GM12864 (cell line): ENCODE results near the gene APC2.

Source experiments
- DNase-seq: peaks from one replicate; pipeline ENCODE4 v3.0.0-alpha.2; 2011; ENCODE audit warnings: low read depth
- H3K4me3 ChIP-seq: 2 replicates; pipeline ENCODE4 v1.5.1; 2011; ENCODE audit warnings: mild to moderate bottlenecking, low read depth, low read length, control low read depth
- CTCF ChIP-seq: IDR thresholded peaks from 2 replicates; pipeline ENCODE4 v1.5.1; 2011; ENCODE audit warnings: low read depth, mild to moderate bottlenecking, moderate library complexity, low read length, control low read depth, inconsistent platforms; ENCODE audit errors: missing control alignments

APC2 gene

GRCh38 chr19:1465191-1466016 is 15.5 kb downstream of the APC2 start:
- peak; percentile 48 for TF ChIP-seq CTCF
- DNase-seq, result no peak
- no peak overlapping the region for H3K4me3 ChIP-seq

GRCh38 chr19:1466018-1466460 is 16.1 kb downstream of the APC2 start:
- H3K4me3 ChIP-seq, result no peak overlapping the region
- no peak for DNase-seq
- TF ChIP-seq CTCF, result no peak

GRCh38 chr19:1466461-1467214 is 16.7 kb downstream of the APC2 start:
- no peak for TF ChIP-seq CTCF
- H3K4me3 ChIP-seq, result no peak overlapping the region
- DNase-seq, result no peak

GRCh38 chr19:1467215-1467489 is 17.2 kb downstream of the APC2 start:
- TF ChIP-seq CTCF, result no peak
- H3K4me3 ChIP-seq, result no peak overlapping the region
- DNase-seq, result no peak

GRCh38 chr19:1467490-1468273 is 17.8 kb downstream of the APC2 start:
- H3K4me3 ChIP-seq, result no peak overlapping the region
- no peak for DNase-seq
- no peak for TF ChIP-seq CTCF

- TF ChIP-seq CTCF, result no peak
- DNase-seq, result no peak
- no peak overlapping the region for H3K4me3 ChIP-seq
Measured at GRCh38 chr19:1468274-1468820, 18.4 kb downstream of the APC2 start.
